GM21526 (cell line): ENCODE data around the gene ERC1.

Source experiments
- ATAC-seq: cut with Tn5 transposase; IDR thresholded peaks from one replicate; pipeline ENCODE4 v1.9.1; 2021; ENCODE audit warnings: moderate library complexity; ENCODE audit not compliant: unreplicated experiment, low FRiP score

The ERC1 gene

DNA sequence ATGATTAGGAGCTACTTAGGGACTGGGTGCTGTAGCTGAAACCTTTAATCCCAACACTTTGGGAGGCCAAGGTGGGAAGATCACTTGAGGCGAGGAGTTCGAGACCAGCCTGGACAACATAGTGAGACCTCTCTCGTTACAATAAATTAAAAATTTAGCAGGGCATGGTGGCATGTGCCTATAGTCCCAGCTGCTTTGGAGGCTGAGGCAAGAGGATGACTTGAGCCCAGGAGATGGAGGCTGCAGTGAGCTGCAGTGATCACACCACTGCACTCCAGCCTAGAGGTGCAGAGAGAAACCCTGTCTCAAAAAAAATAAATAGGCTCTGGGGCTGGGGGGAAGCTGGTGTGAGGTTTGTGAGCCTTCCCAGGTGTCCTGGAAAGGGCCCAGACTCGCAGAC lies 506.1 kb downstream of the ERC1 start:
- ATAC-seq = no peak

DNA sequence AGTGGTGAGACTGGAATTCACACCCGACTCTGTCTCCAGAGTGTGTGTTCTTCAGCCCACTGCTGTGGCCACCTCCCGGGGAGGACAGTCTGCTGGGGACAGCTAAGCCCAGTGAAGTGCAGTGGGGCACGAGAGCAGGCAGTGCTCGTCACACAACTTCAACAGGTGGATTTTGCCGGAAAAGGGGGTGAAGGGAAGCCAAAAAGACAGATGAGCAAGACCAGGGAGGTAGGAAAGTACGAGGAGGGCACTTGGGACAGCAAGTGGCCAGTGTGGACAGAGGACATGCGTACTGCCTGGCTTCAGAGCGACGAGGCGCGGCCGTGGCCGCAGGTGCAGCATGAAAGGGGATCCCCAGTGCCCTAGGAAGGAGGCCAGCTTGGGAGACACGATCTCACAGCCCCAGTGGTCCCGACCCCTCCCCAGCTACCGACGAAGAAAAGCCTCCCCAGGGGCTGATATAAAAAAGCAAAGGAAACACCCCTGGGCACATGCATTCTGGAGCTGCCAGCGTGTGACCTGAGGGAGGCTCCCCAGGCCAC lies 507.2 kb downstream of the ERC1 start:
- no peak for ATAC-seq

GRCh38 chr12:1499351-1499750 lies 508.3 kb downstream of the ERC1 start:
- no peak for ATAC-seq

- no peak for ATAC-seq
Observed at GRCh38 chr12:1500095-1500801, 509.2 kb downstream of the ERC1 start.

DNA sequence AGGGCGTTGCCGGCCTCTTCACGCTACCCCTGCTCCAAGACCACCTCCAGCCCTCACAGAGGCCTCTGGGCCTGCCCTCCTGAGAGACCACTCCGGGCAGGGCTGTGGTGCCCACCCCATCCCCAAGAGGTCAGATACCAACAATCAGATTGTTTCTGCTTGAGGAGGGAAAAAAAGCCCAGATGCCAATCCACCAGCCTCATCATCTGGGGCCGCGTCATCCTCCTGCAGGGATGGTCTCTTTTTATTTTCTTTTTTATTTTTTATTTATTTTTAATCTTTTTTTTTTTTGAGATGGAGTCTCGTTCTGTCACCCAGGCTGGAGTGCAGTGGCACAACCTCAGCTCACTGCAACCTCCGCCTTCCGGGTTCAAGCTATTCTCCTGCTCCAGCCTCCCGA lies 510.0 kb downstream of the ERC1 start:
- ATAC-seq = no peak

GRCh38 chr12:1501695-1502378 lies 510.8 kb downstream of the ERC1 start:
- no peak for ATAC-seq

GRCh38 chr12:1502379-1502720 lies 511.3 kb downstream of the ERC1 start:
- no peak for ATAC-seq

DNA sequence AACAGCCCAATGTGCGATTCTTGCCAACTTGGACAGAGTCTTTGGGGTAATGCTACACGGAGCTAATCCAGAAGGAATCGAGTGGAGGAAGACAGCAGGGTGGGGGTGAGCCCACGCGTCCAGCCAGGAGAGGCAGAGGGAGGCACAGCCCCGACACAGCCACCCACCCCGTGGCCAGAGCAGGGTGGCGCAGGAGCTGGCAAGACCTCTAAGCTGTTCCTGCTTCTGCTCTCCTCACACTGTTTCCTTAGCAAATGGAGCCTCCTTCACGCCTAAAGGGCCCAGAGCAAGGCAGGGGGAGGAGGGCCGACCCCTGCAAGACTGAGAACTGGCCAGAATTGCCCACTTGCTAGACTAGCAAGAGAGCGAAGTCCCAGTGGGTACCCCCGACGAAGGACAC lies 511.8 kb downstream of the ERC1 start:
- no peak for ATAC-seq

GRCh38 chr12:1503281-1503711 lies 512.3 kb downstream of the ERC1 start:
- no peak for ATAC-seq

DNA sequence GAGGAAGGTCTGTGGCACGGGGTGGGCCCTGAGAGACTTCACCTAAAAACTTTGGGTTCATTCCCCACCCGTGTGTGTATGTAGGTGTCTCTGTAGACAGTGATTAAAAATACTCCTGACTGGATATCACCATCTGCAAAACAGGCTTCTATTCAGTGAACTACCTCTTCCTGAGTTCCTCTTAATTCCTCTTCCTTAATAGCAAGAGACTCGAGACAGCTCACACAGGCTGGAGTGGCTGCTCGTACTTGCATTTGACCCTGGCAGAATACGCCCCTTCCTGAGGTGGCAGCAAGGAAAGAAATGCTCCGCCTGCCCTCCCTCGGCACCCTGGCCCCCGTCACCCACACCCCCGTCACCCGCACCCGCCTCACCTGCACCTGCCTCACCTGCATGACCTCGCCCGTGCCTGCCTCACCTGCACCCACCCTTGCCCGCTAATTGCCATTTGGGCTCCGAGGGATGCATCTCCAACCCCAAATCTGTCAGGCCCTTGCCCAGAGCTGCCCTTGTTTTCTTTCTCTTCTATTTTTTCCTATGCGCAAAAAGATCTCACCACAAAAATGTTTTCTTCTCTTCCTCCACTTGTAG lies 513.4 kb downstream of the ERC1 start:
- ATAC-seq = no peak

GRCh38 chr12:1504895-1505311 lies 513.9 kb downstream of the ERC1 start:
- no peak for ATAC-seq

- ATAC-seq = no peak
Observed at GRCh38 chr12:1505576-1505975, 514.6 kb downstream of the ERC1 start.

GRCh38 chr12:1507308-1507707 lies 516.3 kb downstream of the ERC1 start:
- no peak for ATAC-seq

- no peak for ATAC-seq
Observed at GRCh38 chr12:1509413-1510052, 518.5 kb downstream of the ERC1 start.

DNA sequence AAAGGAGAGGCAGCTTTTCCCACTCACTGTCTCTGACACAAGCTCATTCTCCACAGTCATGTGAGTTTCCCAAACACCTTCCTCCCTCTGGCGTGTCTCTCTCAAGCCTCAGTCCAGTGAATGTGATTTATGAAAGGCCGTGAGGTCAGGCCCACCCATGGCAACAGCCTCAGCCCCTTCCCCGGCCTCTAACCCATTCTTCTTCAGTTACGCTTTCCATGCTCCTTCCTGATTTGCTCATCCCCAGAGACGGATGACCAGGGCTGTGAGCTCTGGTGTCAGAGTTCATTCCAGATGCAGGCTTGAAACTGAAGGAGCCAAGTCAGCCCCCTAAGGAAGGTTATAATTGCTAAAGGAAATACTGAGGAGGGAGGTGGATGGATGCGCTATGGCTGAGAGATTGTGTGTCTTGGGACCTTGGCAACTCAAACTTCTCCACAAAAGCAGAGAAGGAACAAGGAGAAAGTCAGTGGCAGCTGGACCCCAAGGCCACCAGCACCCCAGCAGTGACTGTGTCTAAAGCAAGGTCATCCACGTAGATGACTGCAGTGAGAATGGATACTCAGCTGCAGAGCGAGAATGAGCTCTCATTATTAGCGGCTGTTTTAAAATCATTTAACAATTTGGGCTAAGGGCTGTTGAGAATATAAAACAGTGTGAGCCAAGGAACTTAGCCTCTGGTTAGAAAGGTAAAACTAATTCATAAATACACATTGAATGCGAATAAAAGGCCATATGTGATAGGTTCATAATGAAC lies 519.2 kb downstream of the ERC1 start:
- no peak for ATAC-seq

- ATAC-seq = no peak
Observed at GRCh38 chr12:1515010-1515409, 524.0 kb downstream of the ERC1 start.

DNA sequence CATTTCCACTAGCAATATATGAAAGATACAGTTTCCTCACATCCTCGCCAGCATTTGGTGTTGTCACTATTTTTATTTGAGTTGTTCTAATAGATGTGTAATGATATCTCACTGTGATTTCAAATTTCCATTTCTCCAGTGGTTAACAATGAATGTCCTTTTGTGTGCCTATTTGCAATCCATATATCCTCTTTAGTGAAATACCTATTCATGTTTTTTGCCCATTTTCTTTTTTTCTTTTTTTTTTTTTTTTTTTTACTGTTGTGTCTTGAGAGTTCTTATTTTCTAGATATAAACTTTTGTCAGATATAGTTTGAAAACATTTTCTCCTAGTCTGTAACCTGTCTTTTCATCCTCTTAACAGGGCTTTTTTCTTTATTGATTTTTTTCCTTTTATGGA lies 524.4 kb downstream of the ERC1 start:
- no peak for ATAC-seq

- ATAC-seq = no peak
Observed at GRCh38 chr12:1517007-1517406, 526.0 kb downstream of the ERC1 start.

DNA sequence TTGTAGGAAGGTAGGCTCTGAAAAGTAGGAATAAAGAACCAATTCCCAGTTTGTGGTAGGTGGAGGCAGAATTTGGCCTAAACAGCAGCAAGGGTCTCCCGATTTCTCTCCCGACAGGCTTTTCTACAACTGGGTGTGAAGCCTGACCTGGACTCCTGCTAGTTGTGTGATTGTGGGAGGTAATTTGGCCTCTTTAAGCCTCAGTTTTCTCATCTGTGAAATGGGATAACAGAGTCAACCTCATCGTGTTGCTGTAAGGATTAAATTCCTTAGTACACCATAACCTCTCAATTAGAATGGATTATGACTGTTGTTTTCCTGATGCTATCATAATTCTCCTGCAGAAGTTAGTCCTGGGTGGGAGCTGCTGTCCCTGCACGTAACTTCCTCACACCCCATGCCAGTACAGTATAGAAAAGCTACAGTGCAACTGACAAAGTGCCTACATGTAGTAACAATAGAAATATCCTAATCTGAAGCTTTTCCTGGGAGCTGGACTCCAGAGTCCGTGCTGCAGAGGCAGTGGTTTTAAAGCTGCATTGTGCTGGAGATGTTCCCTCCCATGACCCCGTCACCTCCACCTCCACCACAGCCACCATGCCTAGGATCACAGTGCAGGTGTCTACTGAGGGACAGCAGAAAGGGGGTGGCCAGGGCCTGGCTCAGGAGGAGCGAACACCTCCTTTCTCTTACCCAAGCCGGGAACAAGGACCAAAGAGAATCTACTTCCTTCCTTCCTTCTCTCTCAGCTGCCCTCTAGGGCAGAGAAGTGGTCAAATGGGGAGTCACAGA lies 526.9 kb downstream of the ERC1 start:
- ATAC-seq = no peak
